GM19324 (cell line): ENCODE measurements around the gene TUT1.
"Not testable (repeated sequence)": the region's sequence is repeated elsewhere in the genome, so short reads cannot be mapped to it uniquely, and the experiment has no call there.

ENCODE experiments used
- ATAC-seq: cut with Tn5 transposase; IDR thresholded peaks from one replicate; pipeline ENCODE4 v1.9.1; 2021; ENCODE audit warnings: mild to moderate bottlenecking, moderate library complexity; ENCODE audit not compliant: unreplicated experiment, low FRiP score

Gene TUT1

GRCh38 chr11:62591448-62592145 is at the start of gene TUT1:
Gene TUT1, minus strand, starts transcription at chr11:62591523. Its CDS starts 38 bp downstream, at chr11:62591485.
- ATAC-seq = peak; percentile 88

- ATAC-seq = no peak
Observed at GRCh38 chr11:62632492-62632891, 41.2 kb upstream of the TUT1 start.

- ATAC-seq = no peak
Observed at GRCh38 chr11:62627713-62628112, 36.4 kb upstream of the TUT1 start.

- no peak for ATAC-seq
Observed at GRCh38 chr11:62622476-62623089, 31.3 kb upstream of the TUT1 start.

GRCh38 chr11:62621567-62622470 is 30.5 kb upstream of the TUT1 start, which contains the start of gene B3GAT3:
Gene B3GAT3, minus strand, starts transcription at chr11:62621986. Its CDS starts 39 bp downstream, at chr11:62621947.
- peak; percentile 95 for ATAC-seq

GRCh38 chr11:62621027-62621566 is 29.8 kb upstream of the TUT1 start:
- ATAC-seq = no peak

GRCh38 chr11:62616957-62617356 is 25.6 kb upstream of the TUT1 start:
- ATAC-seq = not testable (repeated sequence)

- ATAC-seq = no peak
Observed at GRCh38 chr11:62615521-62615920, 24.2 kb upstream of the TUT1 start.

GRCh38 chr11:62614275-62614674 is 23.0 kb upstream of the TUT1 start:
- ATAC-seq = no peak

- ATAC-seq = no peak
Observed at GRCh38 chr11:62613291-62613778, 22.0 kb upstream of the TUT1 start.

- peak; percentile 65 for ATAC-seq
Observed at GRCh38 chr11:62612366-62613290, 21.3 kb upstream of the TUT1 start, which contains the start of the genes EML3 and ROM1. Gene EML3, minus strand, starts transcription at chr11:62612775. Its CDS starts 318 bp downstream, at chr11:62612457. Gene ROM1, plus strand, starts transcription at chr11:62613257. Its CDS starts 25 bp downstream, at chr11:62613282.

- ATAC-seq = peak; percentile 18
Observed at GRCh38 chr11:62611705-62612365, 20.5 kb upstream of the TUT1 start.

GRCh38 chr11:62610814-62611704 is 19.7 kb upstream of the TUT1 start:
- ATAC-seq = no peak

GRCh38 chr11:62610403-62610802 is 19.1 kb upstream of the TUT1 start:
- no peak for ATAC-seq

GRCh38 chr11:62608776-62609175 is 17.5 kb upstream of the TUT1 start:
- no peak for ATAC-seq

GRCh38 chr11:62607714-62608113 is 16.4 kb upstream of the TUT1 start:
- no peak for ATAC-seq

- ATAC-seq = no peak
Observed at GRCh38 chr11:62605902-62606301, 14.6 kb upstream of the TUT1 start.

- ATAC-seq = no peak
Observed at GRCh38 chr11:62605467-62605866, 14.1 kb upstream of the TUT1 start.
